ENCODE results near the gene FARS2. TPM values are rescaled to one million over a fixed set of nuclear protein-coding genes. Genes with fewer than 3 reads are reported as not detected.

FARS2 gene
- total RNA-seq, 1 experiment from 2014 or later, result 13.8 TPM

DNA sequence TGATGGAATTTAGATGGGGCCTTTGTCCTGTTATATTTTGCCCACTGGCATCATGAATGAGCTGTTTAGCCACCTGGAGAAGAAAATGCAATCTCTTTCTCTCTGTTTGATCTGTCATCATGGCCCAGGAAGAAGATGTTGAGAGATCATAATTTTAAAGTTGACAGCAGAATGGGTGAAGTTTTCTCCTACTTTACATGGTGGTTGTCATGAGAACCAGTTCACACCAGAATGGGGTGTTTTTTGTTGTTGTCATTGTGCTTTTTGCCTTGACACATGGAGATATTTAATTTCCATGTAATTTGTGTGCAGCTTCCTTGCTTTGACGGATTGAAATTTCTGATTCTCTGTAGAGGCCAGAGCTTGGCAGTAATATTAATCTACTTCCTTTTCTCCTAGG is 122.5 kb downstream of the FARS2 start:
- CTCF ChIA-PET, result no interaction called here
- H3K4me3 ChIP-seq (replicated peaks in 1 of 2; ENCODE audit: low read depth in 1 of 2, low read length in 2 of 2), result no peak overlapping the region
- H3K27me3 ChIP-seq (ENCODE audit: insufficient read depth, low read length), result no peaks in the 10 kb centered on the region
- no TSS peak for BruUV-seq (replicated peaks)
- no peak overlapping the region for H3K9ac ChIP-seq (ENCODE audit: low read length)
- ATAC-seq, result no peak
- H3K36me3 ChIP-seq (ENCODE audit: control insufficient read depth in 1 of 2, insufficient read depth in 2 of 2, low read length in 2 of 2), result no peaks in the 10 kb centered on the region
- H3K9me2 ChIP-seq (ENCODE audit: insufficient read depth), result no peaks in the 10 kb centered on the region
- TF ChIP-seq, protein P1, sequence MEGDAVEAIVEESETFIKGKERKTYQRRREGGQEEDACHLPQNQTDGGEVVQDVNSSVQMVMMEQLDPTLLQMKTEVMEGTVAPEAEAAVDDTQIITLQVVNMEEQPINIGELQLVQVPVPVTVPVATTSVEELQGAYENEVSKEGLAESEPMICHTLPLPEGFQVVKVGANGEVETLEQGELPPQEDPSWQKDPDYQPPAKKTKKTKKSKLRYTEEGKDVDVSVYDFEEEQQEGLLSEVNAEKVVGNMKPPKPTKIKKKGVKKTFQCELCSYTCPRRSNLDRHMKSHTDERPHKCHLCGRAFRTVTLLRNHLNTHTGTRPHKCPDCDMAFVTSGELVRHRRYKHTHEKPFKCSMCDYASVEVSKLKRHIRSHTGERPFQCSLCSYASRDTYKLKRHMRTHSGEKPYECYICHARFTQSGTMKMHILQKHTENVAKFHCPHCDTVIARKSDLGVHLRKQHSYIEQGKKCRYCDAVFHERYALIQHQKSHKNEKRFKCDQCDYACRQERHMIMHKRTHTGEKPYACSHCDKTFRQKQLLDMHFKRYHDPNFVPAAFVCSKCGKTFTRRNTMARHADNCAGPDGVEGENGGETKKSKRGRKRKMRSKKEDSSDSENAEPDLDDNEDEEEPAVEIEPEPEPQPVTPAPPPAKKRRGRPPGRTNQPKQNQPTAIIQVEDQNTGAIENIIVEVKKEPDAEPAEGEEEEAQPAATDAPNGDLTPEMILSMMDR (IDR thresholded peaks at IDR 0.05 in 2 of 3, conservative IDR thresholded peaks at IDR 0.05 in 1 of 3; ENCODE audit: borderline replicate concordance in 1 of 3, insufficient read depth in 1 of 3, low read depth in 2 of 3, low read length in 2 of 3), result no peak
- TF ChIP-seq CBX3 (IDR thresholded peaks at IDR 0.05; ENCODE audit: low read depth), result no peak
- TF ChIP-seq FOSL1 (IDR thresholded peaks at IDR 0.05; ENCODE audit: low read depth), result no peak
- TF ChIP-seq YY1 (IDR thresholded peaks at IDR 0.05; ENCODE audit: extremely low read depth, insufficient replicate concordance, low read depth, low read length), result no peak
- TF ChIP-seq TCF7L2 (IDR thresholded peaks at IDR 0.05; ENCODE audit: borderline replicate concordance, extremely low read depth, insufficient read depth, insufficient read length), result no peak
- TF ChIP-seq EZH2 (IDR thresholded peaks at IDR 0.05), result no peak
- TF ChIP-seq, protein P2, sequence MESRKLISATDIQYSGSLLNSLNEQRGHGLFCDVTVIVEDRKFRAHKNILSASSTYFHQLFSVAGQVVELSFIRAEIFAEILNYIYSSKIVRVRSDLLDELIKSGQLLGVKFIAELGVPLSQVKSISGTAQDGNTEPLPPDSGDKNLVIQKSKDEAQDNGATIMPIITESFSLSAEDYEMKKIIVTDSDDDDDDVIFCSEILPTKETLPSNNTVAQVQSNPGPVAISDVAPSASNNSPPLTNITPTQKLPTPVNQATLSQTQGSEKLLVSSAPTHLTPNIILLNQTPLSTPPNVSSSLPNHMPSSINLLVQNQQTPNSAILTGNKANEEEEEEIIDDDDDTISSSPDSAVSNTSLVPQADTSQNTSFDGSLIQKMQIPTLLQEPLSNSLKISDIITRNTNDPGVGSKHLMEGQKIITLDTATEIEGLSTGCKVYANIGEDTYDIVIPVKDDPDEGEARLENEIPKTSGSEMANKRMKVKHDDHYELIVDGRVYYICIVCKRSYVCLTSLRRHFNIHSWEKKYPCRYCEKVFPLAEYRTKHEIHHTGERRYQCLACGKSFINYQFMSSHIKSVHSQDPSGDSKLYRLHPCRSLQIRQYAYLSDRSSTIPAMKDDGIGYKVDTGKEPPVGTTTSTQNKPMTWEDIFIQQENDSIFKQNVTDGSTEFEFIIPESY (IDR thresholded peaks at IDR 0.05; ENCODE audit: extremely low read depth, insufficient replicate concordance, low read length), result no peak
- no peak overlapping the region for H3K27ac ChIP-seq (ENCODE audit: low read depth, low read length)
- intact Hi-C loops (cut with micrococcal nuclease), result no loop called here
- no peak overlapping the region for H2AFZ ChIP-seq (ENCODE audit: low read depth, low read length, poor library complexity, severe bottlenecking)
- H4K20me1 ChIP-seq (ENCODE audit: insufficient read depth), result no peaks in the 10 kb centered on the region
- H3K9me3 ChIP-seq (ENCODE audit: control insufficient read depth in 1 of 2, insufficient read depth in 1 of 2, low read depth in 1 of 2, low read length in 2 of 2), result no peaks in the 10 kb centered on the region
- no peak overlapping the region for H3K4me2 ChIP-seq (ENCODE audit: low read length)
- DNase-seq (ENCODE audit: low read depth, low spot score), result no peak
- RAD21 ChIA-PET (ENCODE audit: low non-redundant PET in 1 of 2, low total read pairs in 2 of 2, uncharacterized antibody in 2 of 2, unreplicated experiment in 2 of 2), result no interaction called here
- peaks cover 0 to 10% of the 10 kb centered on the region in 2 experiments; a peak in 1 of 4 replicates for H3K4me1 ChIP-seq (ENCODE audit: control insufficient read depth in 1 of 2, insufficient read depth in 2 of 2, low read length in 2 of 2)
- no peaks in the 10 kb centered on the region for H3K79me2 ChIP-seq (ENCODE audit: insufficient read depth, low read length)
- POLR2A ChIA-PET, result interaction anchor here (0.8 kb wide), 1 partner anchor 123 kb away, joined by 5 read pairs; the partner anchor contains the start of gene LYRM4

Data from HCT116 (cell line).